Lung (tissue), 12 donors: ENCODE data around the gene ADARB1. TPM values are rescaled to one million over a fixed set of nuclear protein-coding genes. Genes with fewer than 3 reads are reported as not detected.

Experiments used
- ATAC-seq: fragments of 200-7000 bp; cut with Tn5 transposase; one replicate; pipeline ENCODE4 v1.9.1; 2020; ENCODE audit warnings: moderate number of reproducible peaks; ENCODE audit not compliant: insufficient read depth, low FRiP score
- DNase-seq, 3 donors: peaks; one replicate each; pipeline ENCODE4 v3.0.0-alpha.2; 2013 to 2017
- H3K27ac ChIP-seq, 2 donors: one replicate each; pipeline ENCODE4 v1.5.1; 2013; ENCODE audit warnings: mild to moderate bottlenecking in 2 of 2, moderate library complexity in 2 of 2, control low read depth in 1 of 2, inconsistent platforms in 1 of 2, low read depth in 1 of 2, low read length in 1 of 2
- H3K27me3 ChIP-seq, 3 donors: one replicate each; pipeline ENCODE4 v1.5.1; 2013; ENCODE audit warnings: low read length in 2 of 3; ENCODE audit not compliant: control insufficient read depth in 3 of 3, insufficient read depth in 3 of 3
- H3K36me3 ChIP-seq, 4 donors: one replicate each; pipeline ENCODE4 v1.5.1; 2013; ENCODE audit warnings: low read length in 4 of 4, mild to moderate bottlenecking in 1 of 4, moderate library complexity in 1 of 4; ENCODE audit not compliant: control insufficient read depth in 4 of 4, insufficient read depth in 4 of 4
- H3K4me1 ChIP-seq, 5 donors: one replicate each; pipeline ENCODE4 v1.5.1; 2013; ENCODE audit warnings: low read length in 5 of 5, mild to moderate bottlenecking in 2 of 5, moderate library complexity in 1 of 5; ENCODE audit not compliant: control insufficient read depth in 5 of 5, insufficient read depth in 5 of 5
- H3K4me3 ChIP-seq: one replicate; pipeline ENCODE4 v1.5.1; 2013; ENCODE audit warnings: mild to moderate bottlenecking, control low read depth, moderate library complexity
- H3K9ac ChIP-seq, 2 donors: one replicate each; pipeline ENCODE4 v1.5.1; 2013; ENCODE audit warnings: low read length in 2 of 2, control low read depth in 1 of 2; ENCODE audit not compliant: insufficient read depth in 1 of 2
- H3K9me3 ChIP-seq, 4 donors: one replicate each; pipeline ENCODE4 v1.5.1; 2013; ENCODE audit warnings: low read length in 3 of 4, mild to moderate bottlenecking in 1 of 4, moderate library complexity in 1 of 4; ENCODE audit not compliant: control insufficient read depth in 4 of 4, insufficient read depth in 3 of 4
- CTCF ChIP-seq: IDR thresholded peaks from 2 replicates; pipeline ENCODE4 v1.5.1; 2012; ENCODE audit warnings: mild to moderate bottlenecking; ENCODE audit errors: control extremely low read depth, extremely low read depth
- WGBS, 2 donors: extraction: QIAGEN DNeasy Blood & Tissue Kit; methylation state at CpG; one replicate each; pipeline ENCODE4 v1.1.7; 2013; 5-methylcytosine and 5-hydroxymethylcytosine counted together
- polyA plus RNA-seq, 2 donors: library from polyadenylated mRNA; stranded (reverse); fragments of 200-250 nt; gene quantifications; one replicate each; pipeline ENCODE4 v1.2.1, GENCODE V29; 2013
- total RNA-seq, 2 donors: library from RNA; depleted of rRNA in 1 of 2; stranded (reverse); fragments of >200 nt in 1 of 2; gene quantifications; one replicate each; pipeline ENCODE4 v1.2.1, GENCODE V29; 2014 to 2021
- donor health status: control.
- donor health status: control.
- donor health status: Bipolar disorder and iron deficiency.
- donor health status: healthy.
- donor health status: DM: yes; HTN: yes; CAD: no.

ADARB1 gene
- total and polyA plus RNA-seq, 4 donors: 13.4 to 47.7 (median 32.6) TPM

GRCh38 chr21:45037986-45038385 is 36.4 kb upstream of the ADARB1 start:
- no peak for ATAC-seq
- peaks cover 5 to 42% (median 20%) of the 10 kb centered on the region in 5 donors for H3K4me1 ChIP-seq
- WGBS, 2 donors: 82 to 89% methylated on average over 9 of the region's 9 CpGs
- DNase-seq: no peak
- H3K9ac ChIP-seq: no peak overlapping the region
- H3K27ac ChIP-seq: no peak overlapping the region
- peaks cover 0 to 5% (median 2%) of the 10 kb centered on the region in 4 donors for H3K9me3 ChIP-seq
- TF ChIP-seq CTCF: no peak
- H3K27me3 ChIP-seq: no peaks in the 10 kb centered on the region
- H3K4me3 ChIP-seq: no peak overlapping the region
- H3K36me3 ChIP-seq: no peaks in the 10 kb centered on the region

- DNase-seq (no peak), ATAC-seq (no peak)
- Histone ChIP-seq H3K9ac (no peak overlapping the region), H3K27ac (peak overlapping the region in 1 of 2 donors; percentile 41), H3K36me3 (no peaks in the 10 kb centered on the region), H3K4me3 (no peak overlapping the region), H3K27me3 (no peaks in the 10 kb centered on the region), H3K4me1 (peaks cover 0 to 27% (median 6%) of the 10 kb centered on the region in 5 donors), H3K9me3 (peaks cover 0 to 5% (median 2%) of the 10 kb centered on the region in 4 donors)
- WGBS, 2 donors: 81 to 89% methylated on average over 3 of the region's 3 CpGs
- TF ChIP-seq CTCF: no peak
Measured at GRCh38 chr21:45039317-45040156, 34.8 kb upstream of the ADARB1 start.

- peaks cover 0 to 20% (median 3%) of the 10 kb centered on the region in 5 donors for H3K4me1 ChIP-seq
- no peaks in the 10 kb centered on the region for H3K36me3 ChIP-seq
- DNase-seq (no peak), ATAC-seq (no peak)
- H3K4me3 ChIP-seq: no peak overlapping the region
- no peaks in the 10 kb centered on the region for H3K27me3 ChIP-seq
- no peak overlapping the region for H3K9ac ChIP-seq
- no peak for TF ChIP-seq CTCF
- H3K9me3 ChIP-seq: peaks cover 0 to 5% (median 2%) of the 10 kb centered on the region in 4 donors
- peak overlapping the region in 1 of 2 donors; percentile 41 for H3K27ac ChIP-seq
- WGBS, 2 donors: 93 to 95% methylated on average over 8 to 9 of the region's 9 CpGs
Measured at GRCh38 chr21:45040157-45040711, 34.1 kb upstream of the ADARB1 start.
